ENCODE measurements around the gene CREB3.

The CREB3 gene

DNA sequence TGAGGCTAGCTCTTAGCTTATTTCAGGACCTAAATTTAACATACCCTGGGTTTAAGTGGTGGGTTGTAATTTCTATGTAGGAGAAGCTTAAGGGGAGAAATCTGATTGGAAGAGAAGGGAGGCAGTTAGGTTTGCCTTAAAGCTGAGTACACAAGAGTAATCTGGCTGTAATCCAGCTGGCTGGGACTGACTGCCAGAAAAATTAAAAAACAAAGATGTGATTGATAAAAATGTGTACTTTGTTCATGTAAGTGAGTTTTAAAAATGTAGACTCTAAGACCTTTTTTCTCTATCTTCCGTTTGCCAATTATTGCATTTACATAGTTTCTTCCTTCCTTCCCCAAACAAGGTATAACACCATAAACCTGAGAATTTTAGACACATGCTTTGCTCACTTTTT, 39.1 kb downstream of the CREB3 start:
- no peak overlapping the region for H3K4me3 ChIP-seq (ENCODE audit: low read depth, low read length)
- TF ChIP-seq, protein P1, sequence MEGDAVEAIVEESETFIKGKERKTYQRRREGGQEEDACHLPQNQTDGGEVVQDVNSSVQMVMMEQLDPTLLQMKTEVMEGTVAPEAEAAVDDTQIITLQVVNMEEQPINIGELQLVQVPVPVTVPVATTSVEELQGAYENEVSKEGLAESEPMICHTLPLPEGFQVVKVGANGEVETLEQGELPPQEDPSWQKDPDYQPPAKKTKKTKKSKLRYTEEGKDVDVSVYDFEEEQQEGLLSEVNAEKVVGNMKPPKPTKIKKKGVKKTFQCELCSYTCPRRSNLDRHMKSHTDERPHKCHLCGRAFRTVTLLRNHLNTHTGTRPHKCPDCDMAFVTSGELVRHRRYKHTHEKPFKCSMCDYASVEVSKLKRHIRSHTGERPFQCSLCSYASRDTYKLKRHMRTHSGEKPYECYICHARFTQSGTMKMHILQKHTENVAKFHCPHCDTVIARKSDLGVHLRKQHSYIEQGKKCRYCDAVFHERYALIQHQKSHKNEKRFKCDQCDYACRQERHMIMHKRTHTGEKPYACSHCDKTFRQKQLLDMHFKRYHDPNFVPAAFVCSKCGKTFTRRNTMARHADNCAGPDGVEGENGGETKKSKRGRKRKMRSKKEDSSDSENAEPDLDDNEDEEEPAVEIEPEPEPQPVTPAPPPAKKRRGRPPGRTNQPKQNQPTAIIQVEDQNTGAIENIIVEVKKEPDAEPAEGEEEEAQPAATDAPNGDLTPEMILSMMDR (IDR thresholded peaks at IDR 0.05; ENCODE audit: borderline replicate concordance, insufficient read depth, low read depth, low read length), result no peak

DNA sequence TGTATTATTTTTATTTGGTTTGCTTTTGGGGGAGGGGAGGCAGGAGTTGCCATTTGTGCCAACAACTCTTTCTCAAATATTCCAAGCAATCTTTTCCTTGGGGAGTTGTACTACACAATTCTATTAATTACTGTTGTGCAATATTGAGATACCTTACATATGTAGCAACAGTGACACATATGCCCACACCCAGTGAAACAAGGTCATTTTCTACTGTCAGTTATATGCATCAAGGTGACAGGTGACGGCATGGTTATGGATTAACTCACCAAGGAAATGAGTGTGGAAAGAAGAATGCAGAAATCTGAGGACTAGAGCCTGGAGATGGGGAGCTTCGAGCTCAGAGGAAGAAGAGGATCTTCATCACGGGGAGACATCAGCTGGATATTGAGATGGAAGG, 39.5 kb downstream of the CREB3 start:
- TF ChIP-seq, protein P1 (IDR thresholded peaks at IDR 0.05; ENCODE audit: borderline replicate concordance, insufficient read depth, low read depth, low read length), result no peak
- no peak overlapping the region for H3K4me3 ChIP-seq (ENCODE audit: low read depth, low read length)

DNA sequence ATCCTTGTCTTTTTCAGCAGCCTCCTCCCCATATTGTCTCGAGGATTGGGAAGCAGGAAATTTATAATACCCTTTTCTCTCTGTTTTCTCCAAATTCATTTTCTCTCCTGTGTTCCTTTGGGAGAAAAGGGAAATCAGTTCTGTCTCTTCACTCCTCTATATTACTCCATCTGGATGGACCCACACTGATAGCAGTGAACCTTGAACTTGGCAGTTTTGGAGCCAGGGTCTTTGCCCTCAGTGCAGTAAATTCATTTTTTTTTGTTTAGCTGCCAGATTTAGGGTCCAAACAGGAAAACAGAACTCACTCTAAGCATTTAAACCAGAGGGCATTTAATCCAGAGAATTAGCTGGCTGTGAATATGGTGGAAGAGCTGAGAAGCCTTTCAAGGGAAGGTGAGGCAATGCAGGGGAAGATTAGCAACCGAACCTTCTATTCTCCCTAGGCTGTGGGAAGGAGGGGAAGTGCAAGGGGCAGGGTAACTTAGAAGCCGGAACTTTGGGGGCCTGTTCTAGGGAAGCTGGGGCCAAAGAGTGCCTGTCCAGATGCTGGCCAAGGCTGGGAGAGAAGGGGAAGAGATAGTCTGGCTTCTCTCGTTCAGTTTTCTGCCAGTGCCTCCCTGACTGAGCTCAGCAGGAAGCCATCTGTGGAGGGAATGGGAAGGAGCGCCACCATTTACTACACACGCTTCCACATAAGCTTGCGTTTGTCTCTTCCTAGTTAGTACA, 42.6 kb downstream of the CREB3 start:
- no peak overlapping the region for H3K4me3 ChIP-seq (ENCODE audit: low read depth, low read length)
- TF ChIP-seq, protein P1 (IDR thresholded peaks at IDR 0.05; ENCODE audit: borderline replicate concordance, insufficient read depth, low read depth, low read length), result no peak

DNA sequence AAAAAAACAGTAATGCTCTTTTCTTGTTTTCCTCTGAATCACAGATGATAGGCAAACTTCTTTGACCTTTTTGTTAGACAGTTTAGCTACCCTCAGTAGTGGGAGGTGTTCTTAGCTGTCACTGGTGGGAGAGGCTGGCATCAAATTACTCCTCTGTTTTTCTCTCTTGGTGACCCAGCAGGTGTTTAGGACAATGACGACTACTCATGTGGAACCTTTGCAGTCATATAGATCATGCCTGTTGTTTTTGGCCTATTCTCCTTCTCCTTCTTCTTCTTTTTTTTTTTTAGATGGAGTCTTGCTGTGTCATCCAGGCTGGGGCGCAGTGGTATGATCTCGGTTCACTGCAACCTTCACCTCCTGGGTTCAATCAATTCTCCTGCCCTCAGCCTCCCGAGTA, 43.6 kb downstream of the CREB3 start:
- TF ChIP-seq, protein P1 (IDR thresholded peaks at IDR 0.05; ENCODE audit: borderline replicate concordance, insufficient read depth, low read depth, low read length), result no peak
- H3K4me3 ChIP-seq (ENCODE audit: low read depth, low read length), result no peak overlapping the region

DNA sequence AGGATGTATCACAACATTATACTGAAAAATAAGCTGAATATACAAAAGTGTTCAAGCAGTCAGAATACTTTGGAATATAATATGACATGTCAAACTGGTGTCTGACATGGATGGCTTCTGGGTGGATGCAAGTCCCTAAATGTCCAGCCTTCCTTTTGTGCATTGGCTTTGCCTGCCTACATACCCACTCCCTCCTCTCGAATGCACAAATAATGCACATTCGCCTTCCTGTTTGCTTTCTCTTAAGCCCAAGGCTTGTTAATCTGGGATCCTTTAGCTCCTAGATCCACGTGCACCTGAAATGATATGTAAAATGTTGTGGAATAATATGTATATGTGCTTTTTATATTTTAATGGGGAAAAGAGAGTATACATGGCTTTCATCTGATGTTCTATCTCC, 46.0 kb downstream of the CREB3 start:
- TF ChIP-seq, protein P1 (IDR thresholded peaks at IDR 0.05; ENCODE audit: borderline replicate concordance, insufficient read depth, low read depth, low read length), result no peak
- H3K4me3 ChIP-seq (ENCODE audit: low read depth, low read length), result no peak overlapping the region

DNA sequence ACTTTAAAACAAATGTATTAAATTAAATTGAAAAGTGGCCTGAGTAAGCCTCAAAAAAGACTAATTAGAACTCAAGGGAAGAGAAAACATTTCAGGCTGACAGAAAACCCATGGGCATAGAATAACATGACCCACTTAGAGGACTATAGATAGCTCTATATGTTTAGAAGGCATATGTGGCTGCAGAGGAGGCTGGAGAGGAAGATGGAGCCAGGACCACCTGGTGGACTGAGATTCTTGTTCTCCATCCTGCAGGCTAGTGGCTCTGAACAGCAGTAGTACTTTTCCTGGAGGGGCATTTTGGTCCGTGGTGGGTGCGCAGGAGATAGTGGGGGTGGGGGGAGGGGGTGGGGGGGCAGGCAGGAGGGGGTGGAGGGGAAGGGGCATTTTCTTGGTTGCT, 48.6 kb downstream of the CREB3 start:
- TF ChIP-seq, protein P1 (IDR thresholded peaks at IDR 0.05; ENCODE audit: borderline replicate concordance, insufficient read depth, low read depth, low read length), result no peak
- no peak overlapping the region for H3K4me3 ChIP-seq (ENCODE audit: low read depth, low read length)

DNA sequence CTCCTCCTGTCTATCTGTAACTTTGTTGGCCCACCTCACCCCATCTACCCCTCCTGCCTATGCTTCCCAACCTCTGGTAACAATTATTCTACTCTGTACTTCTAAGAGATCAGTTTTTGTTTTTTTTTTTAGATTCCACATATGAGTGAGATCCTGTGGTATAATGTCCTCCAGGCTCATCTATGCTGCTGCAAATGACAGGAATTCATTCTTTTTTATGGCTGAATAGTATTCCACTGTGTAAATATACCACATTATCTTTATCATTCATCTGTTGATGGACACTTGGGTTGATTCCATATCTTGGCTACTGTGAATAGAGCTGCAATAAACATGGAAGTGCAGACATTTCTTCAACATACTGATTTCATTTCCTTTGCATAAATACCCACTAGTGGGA, 51.0 kb downstream of the CREB3 start:
- TF ChIP-seq, protein P1 (IDR thresholded peaks at IDR 0.05; ENCODE audit: borderline replicate concordance, insufficient read depth, low read depth, low read length), result no peak
- no peak overlapping the region for H3K4me3 ChIP-seq (ENCODE audit: low read depth, low read length)

All from GM12875 (cell line).